ENCODE measurements around the gene ZBTB2.

ZBTB2 gene

GRCh38 chr6:151323791-151324487 lies 67.4 kb downstream of the ZBTB2 start:
- Histone ChIP-seq H2AFZ (ENCODE audit: low read depth, low read length) (peak overlapping the region; percentile 59), H3K27me3 (ENCODE audit: insufficient read depth, low read length, poor library complexity) (peaks cover 6% of the 10 kb centered on the region), H3K4me1 (ENCODE audit: insufficient read depth, low read length) (peaks cover 9% of the 10 kb centered on the region; the same call in 1 of the 2 replicates), H3K4me3 (ENCODE audit: low read depth in 1 of 2, low read length in 2 of 2) (no peak overlapping the region), H3K9ac (ENCODE audit: low read depth, low read length) (no peak overlapping the region), H3K79me2 (ENCODE audit: insufficient read depth, low read length) (no peaks in the 10 kb centered on the region), H3K27ac (ENCODE audit: low read length) (no peak overlapping the region), H3K36me3 (ENCODE audit: insufficient read depth, low read length) (no peaks in the 10 kb centered on the region), H3K4me2 (ENCODE audit: insufficient read depth, low read length) (peak overlapping the region; percentile 40; the same call in 1 of the 2 replicates), H4K20me1 (ENCODE audit: insufficient read depth, low read length) (no peaks in the 10 kb centered on the region), H3K9me3 (ENCODE audit: insufficient read depth, low read length, severe bottlenecking) (no peaks in the 10 kb centered on the region)
- no peak for TF ChIP-seq EZH2 (IDR thresholded peaks at IDR 0.05; ENCODE audit: borderline replicate concordance, low read depth, low read length, severe bottlenecking)
- TF ChIP-seq CTCF (IDR thresholded peaks at IDR 0.05; ENCODE audit: borderline replicate concordance, extremely low read depth, low read length, poor library complexity, severe bottlenecking), result peak; percentile 98
- peak; percentile 70 for DNase-seq
- ATAC-seq (ENCODE audit: insufficient read depth, low read depth), result peak; percentile 93

GRCh38 chr6:151322570-151322969 lies 68.8 kb downstream of the ZBTB2 start:
- Histone ChIP-seq H3K4me3 (ENCODE audit: low read depth in 1 of 2, low read length in 2 of 2) (no peak overlapping the region), H3K4me1 (ENCODE audit: insufficient read depth, low read length) (peaks cover 9% of the 10 kb centered on the region; the same call in 1 of the 2 replicates), H3K79me2 (ENCODE audit: insufficient read depth, low read length) (no peaks in the 10 kb centered on the region), H3K9me3 (ENCODE audit: insufficient read depth, low read length, severe bottlenecking) (no peaks in the 10 kb centered on the region), H3K27ac (ENCODE audit: low read length) (no peak overlapping the region), H3K36me3 (ENCODE audit: insufficient read depth, low read length) (no peaks in the 10 kb centered on the region), H3K27me3 (ENCODE audit: insufficient read depth, low read length, poor library complexity) (peaks cover 6% of the 10 kb centered on the region), H2AFZ (ENCODE audit: low read depth, low read length) (no peak overlapping the region), H3K4me2 (ENCODE audit: insufficient read depth, low read length) (no peak overlapping the region), H4K20me1 (ENCODE audit: insufficient read depth, low read length) (no peaks in the 10 kb centered on the region), H3K9ac (ENCODE audit: low read depth, low read length) (no peak overlapping the region)
- no peak for TF ChIP-seq CTCF (IDR thresholded peaks at IDR 0.05; ENCODE audit: borderline replicate concordance, extremely low read depth, low read length, poor library complexity, severe bottlenecking)
- no peak for TF ChIP-seq EZH2 (IDR thresholded peaks at IDR 0.05; ENCODE audit: borderline replicate concordance, low read depth, low read length, severe bottlenecking)
- ATAC-seq (ENCODE audit: insufficient read depth, low read depth) (no peak), DNase-seq (no peak)

- H3K27ac ChIP-seq (ENCODE audit: low read length), result no peak overlapping the region
- H3K4me2 ChIP-seq (ENCODE audit: insufficient read depth, low read length), result no peak overlapping the region
- no peaks in the 10 kb centered on the region for H3K9me3 ChIP-seq (ENCODE audit: insufficient read depth, low read length, severe bottlenecking)
- no peak overlapping the region for H3K4me3 ChIP-seq (ENCODE audit: low read depth in 1 of 2, low read length in 2 of 2)
- TF ChIP-seq CTCF (IDR thresholded peaks at IDR 0.05; ENCODE audit: borderline replicate concordance, extremely low read depth, low read length, poor library complexity, severe bottlenecking) (no peak), EZH2 (IDR thresholded peaks at IDR 0.05; ENCODE audit: borderline replicate concordance, low read depth, low read length, severe bottlenecking) (no peak)
- H4K20me1 ChIP-seq (ENCODE audit: insufficient read depth, low read length), result no peaks in the 10 kb centered on the region
- DNase-seq (no peak), ATAC-seq (ENCODE audit: insufficient read depth, low read depth) (no peak)
- peaks cover 6% of the 10 kb centered on the region for H3K27me3 ChIP-seq (ENCODE audit: insufficient read depth, low read length, poor library complexity)
- no peak overlapping the region for H2AFZ ChIP-seq (ENCODE audit: low read depth, low read length)
- H3K4me1 ChIP-seq (ENCODE audit: insufficient read depth, low read length), result peaks cover 9% of the 10 kb centered on the region; the same call in 1 of the 2 replicates
- no peak overlapping the region for H3K9ac ChIP-seq (ENCODE audit: low read depth, low read length)
- H3K36me3 ChIP-seq (ENCODE audit: insufficient read depth, low read length), result no peaks in the 10 kb centered on the region
- H3K79me2 ChIP-seq (ENCODE audit: insufficient read depth, low read length), result no peaks in the 10 kb centered on the region
These were observed 69.9 kb downstream of the ZBTB2 start for GRCh38 chr6:151321438-151321837.
